HG02571 (cell line): ENCODE data around the gene DNMBP.
"Not testable (repeated sequence)": the region's sequence is repeated elsewhere in the genome, so short reads cannot be mapped to it uniquely, and the experiment has no call there.

Source experiments
- ATAC-seq: cut with Tn5 transposase; IDR thresholded peaks from one replicate; pipeline ENCODE4 v1.9.1; 2021; ENCODE audit warnings: mild to moderate bottlenecking, moderate library complexity; ENCODE audit not compliant: unreplicated experiment

DNMBP gene

GRCh38 chr10:100014071-100014762 lies 4.5 kb upstream of the DNMBP start:
- ATAC-seq: peak; percentile 56

- no peak for ATAC-seq
These were observed 3.9 kb upstream of the DNMBP start for GRCh38 chr10:100013621-100014020.

GRCh38 chr10:100011906-100012305 lies 2.2 kb upstream of the DNMBP start:
- ATAC-seq: not testable (repeated sequence)

- peak; percentile 47 for ATAC-seq
These were observed 409 bp downstream of the DNMBP start for GRCh38 chr10:100009283-100009792.

- no peak for ATAC-seq
These were observed 952 bp downstream of the DNMBP start for GRCh38 chr10:100008708-100009282.

GRCh38 chr10:100008142-100008522 lies 1.6 kb downstream of the DNMBP start:
- no peak for ATAC-seq

- ATAC-seq: no peak
These were observed 2.3 kb downstream of the DNMBP start for GRCh38 chr10:100007231-100008141.

- no peak for ATAC-seq
These were observed 3.4 kb downstream of the DNMBP start for GRCh38 chr10:100006243-100006886.

- ATAC-seq: no peak
These were observed 4.8 kb downstream of the DNMBP start for GRCh38 chr10:100004805-100005510.

GRCh38 chr10:100000109-100000644 lies 9.6 kb downstream of the DNMBP start:
- ATAC-seq: no peak

GRCh38 chr10:99999319-100000108 lies 10.2 kb downstream of the DNMBP start:
- no peak for ATAC-seq

- no peak for ATAC-seq
These were observed 10.9 kb downstream of the DNMBP start for GRCh38 chr10:99998889-99999288.

GRCh38 chr10:99996671-99997648 lies 12.8 kb downstream of the DNMBP start:
- ATAC-seq: no peak

GRCh38 chr10:99995713-99996112 lies 14.0 kb downstream of the DNMBP start:
- ATAC-seq: no peak

GRCh38 chr10:99995269-99995668 lies 14.5 kb downstream of the DNMBP start:
- no peak for ATAC-seq

GRCh38 chr10:99994801-99995200 lies 14.9 kb downstream of the DNMBP start:
- ATAC-seq: no peak

GRCh38 chr10:99993701-99994689 lies 15.8 kb downstream of the DNMBP start:
- ATAC-seq: no peak
